IPS DF 6.9 (cell line): Measurements from ENCODE around the gene ACTL10.

Experiments
- DNase-seq: peaks from one replicate; pipeline ENCODE4 v3.0.0-alpha.2; 2013; ENCODE audit warnings: low read depth, low spot score
- H3K27ac ChIP-seq: one replicate; pipeline ENCODE4 v1.5.1; 2013; ENCODE audit warnings: low read length, control low read depth
- H3K27me3 ChIP-seq: 2 replicates; pipeline ENCODE4 v1.6.1; 2013; ENCODE audit warnings: mild to moderate bottlenecking, low read length; ENCODE audit not compliant: control insufficient read depth, insufficient read depth
- H3K36me3 ChIP-seq: 2 replicates; pipeline ENCODE4 v1.6.1; 2013; ENCODE audit warnings: low read length; ENCODE audit not compliant: control insufficient read depth, insufficient read depth
- H3K4me1 ChIP-seq: 2 replicates; pipeline ENCODE4 v1.6.1; 2013; ENCODE audit warnings: low read length; ENCODE audit not compliant: control insufficient read depth, insufficient read depth
- H3K4me3 ChIP-seq: 2 replicates; pipeline ENCODE4 v1.5.1; 2013; ENCODE audit warnings: mild to moderate bottlenecking, low read length
- H3K9me3 ChIP-seq: 2 replicates; pipeline ENCODE4 v1.6.1; 2013; ENCODE audit warnings: low read length, inconsistent platforms; ENCODE audit not compliant: control insufficient read depth, insufficient read depth
- WGBS: extraction: QIAGEN DNeasy Blood & Tissue Kit; methylation state at CpG from one replicate; pipeline ENCODE4 v1.1.7; 2013; ENCODE audit warnings: mixed read lengths, missing lambda C conversion rate; ENCODE audit not compliant: insufficient read length, insufficient coverage; 5-methylcytosine and 5-hydroxymethylcytosine counted together

Gene ACTL10

GRCh38 chr20:33672426-33673113 lies 5.8 kb downstream of the ACTL10 start:
- Histone ChIP-seq H3K4me3 (no peak overlapping the region), H3K27me3 (no peaks in the 10 kb centered on the region), H3K9me3 (no peaks in the 10 kb centered on the region), H3K36me3 (peaks cover 20% of the 10 kb centered on the region), H3K27ac (no peak overlapping the region), H3K4me1 (peaks cover 5% of the 10 kb centered on the region)
- no CpG with 5 or more reads among the region's 17 CpGs for WGBS
- no peak for DNase-seq

- Histone ChIP-seq H3K27me3 (no peaks in the 10 kb centered on the region), H3K4me3 (no peak overlapping the region), H3K27ac (no peak overlapping the region), H3K4me1 (peaks cover 5% of the 10 kb centered on the region), H3K36me3 (peaks cover 22% of the 10 kb centered on the region), H3K9me3 (no peaks in the 10 kb centered on the region)
- no CpG with 5 or more reads among the region's 4 CpGs for WGBS
- DNase-seq = no peak
These were observed 6.3 kb downstream of the ACTL10 start for GRCh38 chr20:33673114-33673409.

- no peaks in the 10 kb centered on the region for H3K27me3 ChIP-seq
- WGBS = no CpG with 5 or more reads among the region's 29 CpGs
- no peak for DNase-seq
- H3K4me1 ChIP-seq = peaks cover 5% of the 10 kb centered on the region
- H3K9me3 ChIP-seq = no peaks in the 10 kb centered on the region
- H3K27ac ChIP-seq = no peak overlapping the region
- peaks cover 24% of the 10 kb centered on the region for H3K36me3 ChIP-seq
- H3K4me3 ChIP-seq = peak overlapping the region; percentile 51
These were observed 6.9 kb downstream of the ACTL10 start for GRCh38 chr20:33673410-33674293.

- H3K9me3 ChIP-seq = no peaks in the 10 kb centered on the region
- H3K4me3 ChIP-seq = peak within 1 kb of the TSS; percentile 51
- H3K27me3 ChIP-seq = no peaks in the 10 kb centered on the region
- H3K36me3 ChIP-seq = peaks cover 23% of the 10 kb centered on the region
- peaks cover 5% of the 10 kb centered on the region for H3K4me1 ChIP-seq
- DNase-seq = no peak
- WGBS = no CpG with 5 or more reads among the region's 73 CpGs
- no peak within 1 kb of the TSS for H3K27ac ChIP-seq
These were observed 7.8 kb downstream of the ACTL10 start, which contains the start of gene NECAB3 for GRCh38 chr20:33674294-33675135. TSS of gene NECAB3 (minus strand) at chr20:33674428. CDS start at chr20:33674352, 76 bp downstream.

GRCh38 chr20:33675136-33675959 lies 8.6 kb downstream of the ACTL10 start:
- no peak overlapping the region; the same call in 1 of the 2 replicates for H3K4me3 ChIP-seq
- no peaks in the 10 kb centered on the region for H3K27me3 ChIP-seq
- peaks cover 5% of the 10 kb centered on the region for H3K4me1 ChIP-seq
- no CpG with 5 or more reads among the region's 16 CpGs for WGBS
- no peaks in the 10 kb centered on the region for H3K9me3 ChIP-seq
- H3K36me3 ChIP-seq = peaks cover 32% of the 10 kb centered on the region
- DNase-seq = no peak
- H3K27ac ChIP-seq = no peak overlapping the region

GRCh38 chr20:33676121-33676520 lies 9.4 kb downstream of the ACTL10 start:
- Histone ChIP-seq H3K4me3 (no peak overlapping the region), H3K4me1 (peaks cover 5% of the 10 kb centered on the region), H3K9me3 (no peaks in the 10 kb centered on the region), H3K27me3 (no peaks in the 10 kb centered on the region), H3K27ac (no peak overlapping the region), H3K36me3 (peaks cover 29% of the 10 kb centered on the region)
- WGBS = no CpG with 5 or more reads among the region's 11 CpGs
- DNase-seq = no peak

- DNase-seq = no peak
- WGBS = no CpG with 5 or more reads among the region's 31 CpGs
- Histone ChIP-seq H3K4me1 (peaks cover 5% of the 10 kb centered on the region), H3K36me3 (peaks cover 27% of the 10 kb centered on the region), H3K27me3 (no peaks in the 10 kb centered on the region), H3K27ac (no peak overlapping the region), H3K4me3 (no peak overlapping the region), H3K9me3 (no peaks in the 10 kb centered on the region)
These were observed 10.2 kb downstream of the ACTL10 start for GRCh38 chr20:33676652-33677645.

- Histone ChIP-seq H3K27me3 (no peaks in the 10 kb centered on the region), H3K9me3 (no peaks in the 10 kb centered on the region), H3K27ac (no peak overlapping the region), H3K36me3 (peaks cover 27% of the 10 kb centered on the region), H3K4me3 (no peak overlapping the region), H3K4me1 (peaks cover 5% of the 10 kb centered on the region)
- no CpG with 5 or more reads among the region's 15 CpGs for WGBS
- no peak for DNase-seq
These were observed 11.4 kb downstream of the ACTL10 start for GRCh38 chr20:33677991-33678702.
